Activated CD4-positive, alpha-beta T cell treated with anti-CD3 and anti-CD28 coated beads, Interleukin-2, amount 10 ng/mL, durations not matched to agents 24 days and 14 days (primary cell): ENCODE results near the gene EGFLAM. TPM values are rescaled to one million over a fixed set of nuclear protein-coding genes. Genes with fewer than 3 reads are reported as not detected.

Experiments used
- DNase-seq: peaks from one replicate; pipeline ENCODE4 v3.0.0; 2022
- H3K27ac Mint-ChIP-seq: one replicate; pipeline ENCODE4 v1.8.0; 2022; ENCODE audit warnings: mild to moderate bottlenecking, mixed read lengths
- H3K27me3 Mint-ChIP-seq: one replicate; pipeline ENCODE4 v1.8.0; 2022; ENCODE audit warnings: mixed read lengths
- H3K36me3 Mint-ChIP-seq: one replicate; pipeline ENCODE4 v1.8.0; 2022; ENCODE audit warnings: low read depth, mild to moderate bottlenecking, mixed read lengths
- H3K4me1 Mint-ChIP-seq: one replicate; pipeline ENCODE4 v1.8.0; 2021; ENCODE audit warnings: mixed read lengths
- H3K4me3 Mint-ChIP-seq: one replicate; pipeline ENCODE4 v1.8.0; 2022; ENCODE audit warnings: mild to moderate bottlenecking, moderate library complexity, mixed read lengths
- H3K9me3 Mint-ChIP-seq: one replicate; pipeline ENCODE4 v1.8.0; 2021; ENCODE audit warnings: mixed read lengths
- intact Hi-C: fragments of 100-400 bp; cut with micrococcal nuclease; formaldehyde crosslinking; loops from one replicate; pipeline ENCODE4 v1.15.1; 2023
- total RNA-seq: library from RNA; stranded (reverse); gene quantifications from 2 replicates; pipeline ENCODE4 v1.2.3, GENCODE V29; 2022

The EGFLAM gene
- total RNA-seq, 1 donor from 2014 or later, result not detected

DNA sequence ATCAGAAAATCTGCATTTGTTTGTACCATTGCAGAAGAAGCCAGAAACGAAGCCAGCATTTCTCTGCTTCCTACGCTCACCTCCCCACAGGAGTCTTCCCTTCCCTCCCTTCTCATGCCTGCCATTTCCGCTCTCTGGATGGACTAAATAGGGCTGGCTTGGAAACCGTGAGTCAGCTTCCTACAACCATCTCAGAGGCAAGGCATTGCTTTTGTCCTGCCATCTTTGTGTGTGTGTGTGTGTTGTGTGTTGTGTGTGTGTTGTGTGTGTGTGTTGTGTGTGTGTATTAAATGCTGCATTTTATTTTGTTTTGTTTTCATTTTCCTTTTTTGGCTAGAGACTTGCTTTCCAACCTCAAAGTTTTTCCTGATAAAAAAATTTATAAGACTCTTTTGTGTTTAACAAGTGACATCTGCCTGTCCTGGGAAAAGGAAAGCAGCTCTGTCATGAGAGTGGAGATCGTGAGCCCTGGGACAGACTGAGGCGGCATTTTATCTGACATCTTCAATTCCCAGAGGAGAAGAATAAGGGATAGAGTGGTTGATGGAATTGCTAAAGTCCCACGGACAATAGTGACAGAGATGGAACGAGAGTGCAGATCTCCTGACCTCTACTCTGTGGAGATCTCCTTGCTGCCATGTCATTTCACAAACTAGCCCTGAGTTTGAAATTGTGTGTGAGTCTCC is 7.5 kb upstream of the EGFLAM start:
- DNase-seq, result no peak
- Mint-ChIP-seq H3K4me1 (no peaks in the 10 kb centered on the region), H3K27me3 (peaks cover 24% of the 10 kb centered on the region), H3K4me3 (no peak overlapping the region), H3K36me3 (no peaks in the 10 kb centered on the region), H3K9me3 (no peaks in the 10 kb centered on the region), H3K27ac (no peak overlapping the region)
- intact Hi-C loops, result no loop called here

GRCh38 chr5:38253759-38254158 is 4.6 kb upstream of the EGFLAM start:
- H3K27me3 Mint-ChIP-seq, result peaks cover 43% of the 10 kb centered on the region
- H3K27ac Mint-ChIP-seq, result no peak overlapping the region
- H3K9me3 Mint-ChIP-seq, result no peaks in the 10 kb centered on the region
- no peak overlapping the region for H3K4me3 Mint-ChIP-seq
- intact Hi-C loops, result no loop called here
- no peaks in the 10 kb centered on the region for H3K36me3 Mint-ChIP-seq
- no peak for DNase-seq
- no peaks in the 10 kb centered on the region for H3K4me1 Mint-ChIP-seq

GRCh38 chr5:38257308-38258041 is 884 bp upstream of the EGFLAM start:
- Mint-ChIP-seq H3K27me3 (peaks cover 66% of the 10 kb centered on the region), H3K27ac (no peak overlapping the region), H3K9me3 (no peaks in the 10 kb centered on the region), H3K4me3 (no peak overlapping the region), H3K36me3 (no peaks in the 10 kb centered on the region), H3K4me1 (peaks cover 2% of the 10 kb centered on the region)
- no peak for DNase-seq
- intact Hi-C loops, result loop anchor here (5.0 kb wide), 1 partner anchor 420 kb away; no protein-coding TSS in a partner anchor

DNA sequence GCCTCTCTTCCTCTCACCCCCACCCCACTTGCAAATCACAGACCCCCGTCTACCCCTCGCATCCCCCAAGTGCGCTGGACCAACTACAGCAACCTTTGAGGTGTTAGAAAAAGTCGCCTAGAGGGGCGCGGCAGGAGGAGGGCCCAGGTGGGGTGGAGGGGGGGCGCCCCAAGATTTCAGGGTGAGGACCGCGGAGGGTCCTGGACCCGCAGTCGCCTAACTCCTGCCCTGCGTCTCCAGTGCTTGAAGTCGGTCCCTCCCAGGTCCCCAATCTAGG is 379 bp upstream of the EGFLAM start:
- no peak overlapping the region for H3K27ac Mint-ChIP-seq

DNA sequence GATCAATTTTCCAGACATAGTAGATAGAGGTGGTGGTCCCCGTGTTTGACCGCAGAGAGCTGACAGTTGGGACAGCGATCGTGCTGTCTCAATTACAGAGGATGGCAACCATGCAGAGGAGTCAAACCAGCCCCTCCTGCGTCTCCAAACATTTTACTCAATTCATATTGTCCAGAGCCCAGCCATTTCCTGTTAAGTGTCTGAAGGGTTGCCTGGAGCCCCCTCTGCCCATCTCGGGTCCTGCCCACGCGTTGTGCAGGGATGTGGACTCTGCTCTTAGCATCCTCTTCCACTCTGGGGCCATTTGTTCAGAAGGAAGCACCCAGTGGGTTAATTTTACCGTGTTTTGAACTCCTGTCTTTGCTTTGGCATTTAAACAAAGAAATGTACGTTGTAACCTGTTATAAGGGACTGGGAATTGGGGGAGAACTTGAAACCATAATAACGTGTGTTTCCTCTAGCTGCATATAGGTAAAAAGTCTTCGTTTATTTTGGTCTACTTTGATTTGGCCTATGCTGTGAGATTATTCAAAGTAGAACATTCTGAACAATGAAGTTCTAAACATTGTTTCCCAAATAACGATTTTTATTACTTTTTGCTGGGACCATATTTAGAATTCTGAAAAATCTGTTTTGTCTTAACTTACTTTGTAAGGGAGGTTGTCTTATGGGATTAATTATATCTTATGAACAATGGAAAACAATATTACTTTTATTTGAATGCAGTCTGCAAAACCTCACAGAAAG is 876 bp downstream of the EGFLAM start:
- peak overlapping the region; percentile 43 for H3K4me3 Mint-ChIP-seq
- no peaks in the 10 kb centered on the region for H3K9me3 Mint-ChIP-seq
- intact Hi-C loops, result loop anchor here (5.0 kb wide), 1 partner anchor 422 kb away; no protein-coding TSS in a partner anchor
- peaks cover 2% of the 10 kb centered on the region for H3K4me1 Mint-ChIP-seq
- H3K27ac Mint-ChIP-seq, result no peak overlapping the region
- DNase-seq, result no peak
- no peaks in the 10 kb centered on the region for H3K36me3 Mint-ChIP-seq
- H3K27me3 Mint-ChIP-seq, result peaks cover 71% of the 10 kb centered on the region

More for the DNA sequence above, 379 bp upstream of the EGFLAM start:
- no peak for DNase-seq
- Mint-ChIP-seq H3K4me3 (no peak overlapping the region), H3K27me3 (peaks cover 66% of the 10 kb centered on the region), H3K4me1 (peaks cover 2% of the 10 kb centered on the region), H3K36me3 (no peaks in the 10 kb centered on the region), H3K9me3 (no peaks in the 10 kb centered on the region)
- intact Hi-C loops, result loop anchor here (5.0 kb wide), 1 partner anchor 421 kb away; no protein-coding TSS in a partner anchor

- Mint-ChIP-seq H3K9me3 (no peaks in the 10 kb centered on the region), H3K27me3 (peaks cover 69% of the 10 kb centered on the region), H3K4me3 (no peak overlapping the region), H3K4me1 (peaks cover 2% of the 10 kb centered on the region), H3K27ac (no peak overlapping the region), H3K36me3 (no peaks in the 10 kb centered on the region)
- no peak for DNase-seq
- intact Hi-C loops, result loop anchor here (5.0 kb wide), 1 partner anchor 422 kb away; no protein-coding TSS in a partner anchor
Measured at GRCh38 chr5:38259809-38260160, 1.4 kb downstream of the EGFLAM start.

GRCh38 chr5:38263983-38264382 is 5.6 kb downstream of the EGFLAM start:
- Mint-ChIP-seq H3K27ac (no peak overlapping the region), H3K4me3 (no peak overlapping the region), H3K27me3 (peaks cover 41% of the 10 kb centered on the region)

GRCh38 chr5:38265546-38266179 is 7.3 kb downstream of the EGFLAM start:
- intact Hi-C loops, result no loop called here
- peaks cover 29% of the 10 kb centered on the region for H3K27me3 Mint-ChIP-seq
- no peak overlapping the region for H3K27ac Mint-ChIP-seq
- no peaks in the 10 kb centered on the region for H3K36me3 Mint-ChIP-seq
- H3K4me1 Mint-ChIP-seq, result no peaks in the 10 kb centered on the region
- no peak overlapping the region for H3K4me3 Mint-ChIP-seq
- no peaks in the 10 kb centered on the region for H3K9me3 Mint-ChIP-seq
- DNase-seq, result peak; percentile 85

More at GRCh38 chr5:38263983-38264382, 5.6 kb downstream of the EGFLAM start:
- no peaks in the 10 kb centered on the region for H3K9me3 Mint-ChIP-seq
- intact Hi-C loops, result no loop called here
- H3K4me1 Mint-ChIP-seq, result peaks cover under 1% of the 10 kb centered on the region
- H3K36me3 Mint-ChIP-seq, result no peaks in the 10 kb centered on the region
- DNase-seq, result no peak

- Mint-ChIP-seq H3K9me3 (no peaks in the 10 kb centered on the region), H3K27ac (no peak overlapping the region)
- intact Hi-C loops, result no loop called here
Measured at GRCh38 chr5:38267372-38267771, 9.0 kb downstream of the EGFLAM start.

GRCh38 chr5:38273626-38274025 is 15.3 kb downstream of the EGFLAM start:
- H3K4me1 Mint-ChIP-seq, result no peaks in the 10 kb centered on the region
- no peaks in the 10 kb centered on the region for H3K36me3 Mint-ChIP-seq
- DNase-seq, result no peak
- H3K9me3 Mint-ChIP-seq, result no peaks in the 10 kb centered on the region
- no peak overlapping the region for H3K4me3 Mint-ChIP-seq
- no peaks in the 10 kb centered on the region for H3K27me3 Mint-ChIP-seq
- intact Hi-C loops, result no loop called here
- H3K27ac Mint-ChIP-seq, result no peak overlapping the region

More at GRCh38 chr5:38267372-38267771, 9.0 kb downstream of the EGFLAM start:
- H3K36me3 Mint-ChIP-seq, result no peaks in the 10 kb centered on the region
- H3K4me3 Mint-ChIP-seq, result no peak overlapping the region
- no peaks in the 10 kb centered on the region for H3K4me1 Mint-ChIP-seq
- DNase-seq, result no peak
- peaks cover 17% of the 10 kb centered on the region for H3K27me3 Mint-ChIP-seq

DNA sequence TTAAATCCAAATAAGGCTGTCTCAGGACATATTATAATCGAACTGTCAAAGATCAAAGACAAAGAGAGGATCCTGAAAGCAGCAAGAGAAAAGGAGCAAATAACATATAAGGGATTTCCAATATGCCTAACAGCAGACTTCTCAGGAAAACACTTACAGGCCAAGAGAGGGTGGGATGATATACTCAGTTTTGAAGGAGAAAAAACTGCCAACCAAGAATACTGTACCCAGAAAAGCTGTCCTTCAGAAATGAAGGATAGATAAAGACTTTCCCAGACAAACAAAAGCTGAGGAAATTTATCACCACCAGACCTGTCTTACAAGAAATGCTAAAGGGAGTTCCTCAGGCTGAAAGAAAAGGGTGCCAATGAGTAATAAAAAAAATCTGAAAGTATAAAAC is 16.0 kb downstream of the EGFLAM start:
- H3K36me3 Mint-ChIP-seq, result no peaks in the 10 kb centered on the region
- no peaks in the 10 kb centered on the region for H3K9me3 Mint-ChIP-seq
- no peaks in the 10 kb centered on the region for H3K4me1 Mint-ChIP-seq
- no peak overlapping the region for H3K27ac Mint-ChIP-seq
- intact Hi-C loops, result no loop called here
- DNase-seq, result no peak
- H3K4me3 Mint-ChIP-seq, result no peak overlapping the region
- no peaks in the 10 kb centered on the region for H3K27me3 Mint-ChIP-seq

DNA sequence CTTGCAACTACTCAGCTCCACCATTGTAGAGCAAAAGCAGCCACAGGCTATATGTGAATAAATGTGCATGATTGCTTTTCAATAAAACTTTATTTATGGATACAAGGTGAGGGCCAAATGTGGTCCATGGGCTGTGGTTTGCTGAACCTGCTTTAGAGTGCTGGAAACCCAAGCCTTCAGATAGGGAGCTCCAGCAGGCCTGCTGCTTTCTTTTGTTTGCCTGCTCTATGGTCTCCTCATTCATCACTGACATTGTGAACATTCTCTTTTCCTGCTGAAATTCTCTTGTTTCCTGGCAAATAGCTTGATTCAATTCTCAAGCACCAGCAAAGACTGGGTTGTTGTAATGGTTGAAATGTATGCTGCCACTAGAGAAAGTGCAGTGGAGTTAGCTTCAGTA is 26.0 kb downstream of the EGFLAM start:
- Mint-ChIP-seq H3K4me1 (no peaks in the 10 kb centered on the region), H3K36me3 (no peaks in the 10 kb centered on the region), H3K9me3 (no peaks in the 10 kb centered on the region), H3K27ac (no peak overlapping the region), H3K4me3 (no peak overlapping the region), H3K27me3 (peaks cover 4% of the 10 kb centered on the region)
- intact Hi-C loops, result no loop called here
- no peak for DNase-seq

GRCh38 chr5:38285226-38285625 is 26.9 kb downstream of the EGFLAM start:
- intact Hi-C loops, result no loop called here
- DNase-seq, result no peak
- Mint-ChIP-seq H3K36me3 (no peaks in the 10 kb centered on the region), H3K4me3 (no peak overlapping the region), H3K27me3 (peaks cover 4% of the 10 kb centered on the region), H3K4me1 (no peaks in the 10 kb centered on the region), H3K27ac (no peak overlapping the region), H3K9me3 (no peaks in the 10 kb centered on the region)

GRCh38 chr5:38286002-38286401 is 27.6 kb downstream of the EGFLAM start:
- Mint-ChIP-seq H3K27ac (no peak overlapping the region), H3K9me3 (no peaks in the 10 kb centered on the region)
- intact Hi-C loops, result no loop called here

More at GRCh38 chr5:38286002-38286401, 27.6 kb downstream of the EGFLAM start:
- Mint-ChIP-seq H3K4me1 (no peaks in the 10 kb centered on the region), H3K4me3 (no peak overlapping the region), H3K36me3 (no peaks in the 10 kb centered on the region), H3K27me3 (peaks cover 2% of the 10 kb centered on the region)
- no peak for DNase-seq
